ENCODE results near the gene MCC.

Gene MCC

GRCh38 chr5:113376640-113377039, 111.6 kb downstream of the MCC start:
- TF ChIP-seq FOXP2 (optimal IDR thresholded peaks at IDR 0.05; ENCODE audit: borderline replicate concordance, extremely low read depth, extremely low read length, insufficient read depth): no peak
- no peak for TF ChIP-seq SIN3A (IDR thresholded peaks at IDR 0.05; ENCODE audit: borderline replicate concordance, insufficient read depth, low read length)
- no peak for TF ChIP-seq POLR2AphosphoS5 (IDR thresholded peaks at IDR 0.05; ENCODE audit: low read depth, low read length)
- TF ChIP-seq TAF1 (IDR thresholded peaks at IDR 0.05; ENCODE audit: borderline replicate concordance, insufficient read depth, low read length): no peak
- no peak for TF ChIP-seq REST (IDR thresholded peaks at IDR 0.05; ENCODE audit: insufficient read depth in 1 of 2, low read depth in 2 of 2, low read length in 2 of 2)

GRCh38 chr5:113375480-113376060, 112.7 kb downstream of the MCC start:
- TF ChIP-seq SIN3A (IDR thresholded peaks at IDR 0.05; ENCODE audit: borderline replicate concordance, insufficient read depth, low read length) (no peak), TAF1 (IDR thresholded peaks at IDR 0.05; ENCODE audit: borderline replicate concordance, insufficient read depth, low read length) (no peak), REST (IDR thresholded peaks at IDR 0.05; ENCODE audit: insufficient read depth in 1 of 2, low read depth in 2 of 2, low read length in 2 of 2) (no peak), POLR2AphosphoS5 (IDR thresholded peaks at IDR 0.05; ENCODE audit: low read depth, low read length) (no peak), FOXP2 (optimal IDR thresholded peaks at IDR 0.05; ENCODE audit: borderline replicate concordance, extremely low read depth, extremely low read length, insufficient read depth) (no peak)

- no peak for TF ChIP-seq FOXP2 (optimal IDR thresholded peaks at IDR 0.05; ENCODE audit: borderline replicate concordance, extremely low read depth, extremely low read length, insufficient read depth)
- TF ChIP-seq TAF1 (IDR thresholded peaks at IDR 0.05; ENCODE audit: borderline replicate concordance, insufficient read depth, low read length): no peak
- TF ChIP-seq SIN3A (IDR thresholded peaks at IDR 0.05; ENCODE audit: borderline replicate concordance, insufficient read depth, low read length): no peak
- TF ChIP-seq REST (IDR thresholded peaks at IDR 0.05; ENCODE audit: insufficient read depth in 1 of 2, low read depth in 2 of 2, low read length in 2 of 2): no peak
- no peak for TF ChIP-seq POLR2AphosphoS5 (IDR thresholded peaks at IDR 0.05; ENCODE audit: low read depth, low read length)
These were observed 114.8 kb downstream of the MCC start for GRCh38 chr5:113373426-113373825.

GRCh38 chr5:113371721-113372196, 116.5 kb downstream of the MCC start:
- TF ChIP-seq FOXP2 (optimal IDR thresholded peaks at IDR 0.05; ENCODE audit: borderline replicate concordance, extremely low read depth, extremely low read length, insufficient read depth): no peak
- no peak for TF ChIP-seq POLR2AphosphoS5 (IDR thresholded peaks at IDR 0.05; ENCODE audit: low read depth, low read length)
- no peak for TF ChIP-seq TAF1 (IDR thresholded peaks at IDR 0.05; ENCODE audit: borderline replicate concordance, insufficient read depth, low read length)
- TF ChIP-seq SIN3A (IDR thresholded peaks at IDR 0.05; ENCODE audit: borderline replicate concordance, insufficient read depth, low read length): no peak
- TF ChIP-seq REST (IDR thresholded peaks at IDR 0.05; ENCODE audit: insufficient read depth in 1 of 2, low read depth in 2 of 2, low read length in 2 of 2): no peak
